Fibroblast of lung (primary cell): ENCODE measurements around the gene CDC5L. TPM values are rescaled to one million over a fixed set of nuclear protein-coding genes. Genes with fewer than 3 reads are reported as not detected.

Source experiments
- DNase-seq, 2 donors: peaks; one replicate each; pipeline versions ENCODE4 v3.0.0 to v3.0.0-alpha.2; 2010; ENCODE audit warnings: low read depth in 2 of 2
- H2AFZ ChIP-seq: 2 replicates; pipeline ENCODE4 v1.5.1; 2012; ENCODE audit warnings: low read length, control low read depth, inconsistent platforms
- H3K27ac ChIP-seq: 2 replicates; pipeline ENCODE4 v1.5.1; 2011; ENCODE audit warnings: low read length, control low read depth; ENCODE audit not compliant: insufficient read depth
- H3K27me3 ChIP-seq: 2 replicates; pipeline ENCODE4 v1.5.1; 2011; ENCODE audit warnings: mild to moderate bottlenecking, low read length; ENCODE audit not compliant: control insufficient read depth, insufficient read depth
- H3K36me3 ChIP-seq: 2 replicates; pipeline ENCODE4 v1.5.1; 2011; ENCODE audit warnings: low read length; ENCODE audit not compliant: control insufficient read depth, insufficient read depth
- H3K4me1 ChIP-seq: 2 replicates; pipeline ENCODE4 v1.5.1; 2011; ENCODE audit warnings: low read length; ENCODE audit not compliant: control insufficient read depth, insufficient read depth; ENCODE audit errors: extremely low read depth
- H3K4me2 ChIP-seq: 2 replicates; pipeline ENCODE4 v1.5.1; 2011; ENCODE audit warnings: low read length, control low read depth; ENCODE audit not compliant: insufficient read depth; ENCODE audit errors: extremely low read depth
- H3K4me3 ChIP-seq, 4 experiments: fragments of 200-600 bp in 1 of 4; sonication (generic) in 1 of 4; replicated peaks in 1 of 4; 2 replicates each; pipeline ENCODE4 v1.5.1; 2011 to 2016; ENCODE audit warnings: low read length in 4 of 4, low read depth in 3 of 4, mild to moderate bottlenecking in 3 of 4, control low read depth in 2 of 4, inconsistent platforms in 1 of 4, mixed read lengths in 1 of 4; ENCODE audit not compliant: insufficient read depth in 1 of 4; ENCODE audit errors: control extremely low read depth in 1 of 4
- H3K79me2 ChIP-seq: 2 replicates; pipeline ENCODE4 v1.5.1; 2012; ENCODE audit warnings: mild to moderate bottlenecking, low read length, inconsistent platforms; ENCODE audit not compliant: control insufficient read depth, insufficient read depth
- H3K9ac ChIP-seq: 2 replicates; pipeline ENCODE4 v1.5.1; 2011; ENCODE audit warnings: mild to moderate bottlenecking, low read length, control low read depth; ENCODE audit not compliant: insufficient read depth
- H3K9me3 ChIP-seq: 2 replicates; pipeline ENCODE4 v1.5.1; 2012; ENCODE audit warnings: low read depth, low read length; ENCODE audit not compliant: control insufficient read depth, insufficient read depth
- H4K20me1 ChIP-seq: 2 replicates; pipeline ENCODE4 v1.5.1; 2011; ENCODE audit warnings: low read length; ENCODE audit not compliant: control insufficient read depth, insufficient read depth; ENCODE audit errors: extremely low read depth
- EZH2 ChIP-seq: IDR thresholded peaks from 2 replicates; pipeline ENCODE4 v1.5.1; 2012; ENCODE audit warnings: low read length, control low read depth, mild to moderate bottlenecking; ENCODE audit errors: missing control alignments
- polyA plus RNA-seq, 2 donors: library from polyadenylated mRNA; depleted of rRNA in 1 of 2; stranded (reverse) in 1 of 2; unstranded in 1 of 2; fragments of >200 nt; gene quantifications; 2 replicates each; pipeline ENCODE4 v1.2.1, GENCODE V29; 2011 to 2012; ENCODE audit warnings: missing spikeins in 1 of 2
- total RNA-seq: library from RNA; depleted of rRNA; stranded (reverse); fragments of >200 nt; gene quantifications from 2 replicates; pipeline ENCODE4 v1.2.1, GENCODE V29; 2014
- TF ChIP-seq, protein P1 (sequence below), 2 donors: IDR thresholded peaks in 1 of 2; conservative IDR thresholded peaks in 1 of 2; 1 replicate in 1 of 2; 2 replicates in 1 of 2; pipeline ENCODE4 v1.5.1; 2011 to 2012; ENCODE audit warnings: low read length in 2 of 2, control low read depth in 1 of 2, inconsistent platforms in 1 of 2, low read depth in 1 of 2, mild to moderate bottlenecking in 1 of 2

Gene CDC5L
- total and polyA plus RNA-seq, 2 donors (not counting 1 experiment from before 2014, with no cell fraction given): 18.7 to 22.5 TPM

DNA sequence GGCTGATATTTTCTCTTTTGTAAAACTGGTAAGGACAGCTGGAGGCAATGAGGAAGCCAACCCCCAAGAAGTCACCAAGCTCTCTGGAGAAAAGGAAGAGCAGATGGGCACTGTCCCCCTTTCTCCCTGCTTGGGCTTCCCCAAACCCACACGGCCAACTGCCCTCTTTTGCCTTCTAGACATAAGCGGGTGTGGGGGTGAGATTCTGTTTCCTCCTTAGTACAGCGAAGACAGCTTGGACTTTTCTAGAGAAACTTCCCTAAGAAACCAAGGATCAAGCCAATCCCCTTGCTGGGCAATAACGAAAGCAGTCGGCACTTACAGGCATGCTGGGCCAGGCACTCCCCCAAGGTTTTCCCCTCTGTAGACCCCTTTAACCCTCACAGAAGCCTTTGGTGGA, 110.3 kb downstream of the CDC5L start:
- no peak for TF ChIP-seq EZH2
- Histone ChIP-seq H3K9ac (no peak overlapping the region), H3K79me2 (no peaks in the 10 kb centered on the region), H2AFZ (no peak overlapping the region), H3K4me2 (no peak overlapping the region), H4K20me1 (no peaks in the 10 kb centered on the region), H3K36me3 (no peaks in the 10 kb centered on the region), H3K27ac (no peak overlapping the region), H3K9me3 (no peaks in the 10 kb centered on the region), H3K4me3 (no peak overlapping the region), H3K27me3 (peaks cover 11% of the 10 kb centered on the region), H3K4me1 (peaks cover 2% of the 10 kb centered on the region)
- no peak for DNase-seq

DNA sequence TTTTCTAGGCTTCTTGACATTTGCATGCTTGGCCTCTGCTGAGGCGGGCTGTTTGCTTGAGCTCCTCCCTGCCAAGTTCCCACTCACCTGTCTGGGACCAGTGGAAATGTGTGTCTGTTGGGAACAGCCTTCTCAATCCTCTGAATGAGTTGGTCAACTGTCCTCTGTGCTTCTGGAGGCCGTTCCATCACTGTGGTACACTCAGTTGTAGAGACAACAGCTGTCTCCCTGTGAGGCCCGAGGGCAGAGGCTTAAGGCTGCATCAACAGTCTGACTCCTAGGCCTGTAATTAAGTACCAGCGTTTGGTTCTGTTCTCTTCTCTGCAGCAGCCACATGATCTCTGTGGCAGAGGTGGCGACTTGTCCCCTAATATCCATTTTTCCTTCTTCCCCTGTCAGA, 110.9 kb downstream of the CDC5L start:
- Histone ChIP-seq H4K20me1 (no peaks in the 10 kb centered on the region), H3K4me3 (no peak overlapping the region), H2AFZ (no peak overlapping the region), H3K79me2 (no peaks in the 10 kb centered on the region), H3K4me1 (peaks cover 2% of the 10 kb centered on the region), H3K9me3 (no peaks in the 10 kb centered on the region), H3K27me3 (peaks cover 11% of the 10 kb centered on the region), H3K4me2 (no peak overlapping the region), H3K27ac (no peak overlapping the region), H3K36me3 (no peaks in the 10 kb centered on the region), H3K9ac (no peak overlapping the region)
- DNase-seq: no peak
- no peak for TF ChIP-seq EZH2
- TF ChIP-seq, protein P1, sequence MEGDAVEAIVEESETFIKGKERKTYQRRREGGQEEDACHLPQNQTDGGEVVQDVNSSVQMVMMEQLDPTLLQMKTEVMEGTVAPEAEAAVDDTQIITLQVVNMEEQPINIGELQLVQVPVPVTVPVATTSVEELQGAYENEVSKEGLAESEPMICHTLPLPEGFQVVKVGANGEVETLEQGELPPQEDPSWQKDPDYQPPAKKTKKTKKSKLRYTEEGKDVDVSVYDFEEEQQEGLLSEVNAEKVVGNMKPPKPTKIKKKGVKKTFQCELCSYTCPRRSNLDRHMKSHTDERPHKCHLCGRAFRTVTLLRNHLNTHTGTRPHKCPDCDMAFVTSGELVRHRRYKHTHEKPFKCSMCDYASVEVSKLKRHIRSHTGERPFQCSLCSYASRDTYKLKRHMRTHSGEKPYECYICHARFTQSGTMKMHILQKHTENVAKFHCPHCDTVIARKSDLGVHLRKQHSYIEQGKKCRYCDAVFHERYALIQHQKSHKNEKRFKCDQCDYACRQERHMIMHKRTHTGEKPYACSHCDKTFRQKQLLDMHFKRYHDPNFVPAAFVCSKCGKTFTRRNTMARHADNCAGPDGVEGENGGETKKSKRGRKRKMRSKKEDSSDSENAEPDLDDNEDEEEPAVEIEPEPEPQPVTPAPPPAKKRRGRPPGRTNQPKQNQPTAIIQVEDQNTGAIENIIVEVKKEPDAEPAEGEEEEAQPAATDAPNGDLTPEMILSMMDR (conservative IDR thresholded peaks at IDR 0.05 in 1 of 2, IDR thresholded peaks at IDR 0.05 in 1 of 2; ENCODE audit: low read depth in 1 of 2, low read length in 2 of 2): no peak

DNA sequence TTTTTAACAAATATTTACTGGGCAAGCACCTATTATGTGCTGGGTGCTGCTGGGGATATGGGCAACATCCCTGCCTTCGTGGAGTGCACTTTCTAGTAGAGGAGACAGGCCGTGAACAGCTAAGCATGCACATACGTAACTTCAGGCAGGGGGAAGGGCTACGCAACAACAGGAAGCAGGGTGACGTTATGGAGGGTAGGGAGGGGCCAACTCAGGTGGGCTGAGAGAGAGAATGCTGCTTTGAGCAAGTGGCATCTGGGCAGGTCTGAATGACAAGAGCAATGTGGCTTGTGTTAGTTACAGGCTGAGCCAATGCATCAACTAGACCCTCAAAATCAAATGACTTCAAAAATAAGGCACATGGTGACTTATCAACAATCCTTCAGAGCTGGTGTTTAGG, 112.1 kb downstream of the CDC5L start:
- no peaks in the 10 kb centered on the region for H3K9me3 ChIP-seq
- no peak overlapping the region for H2AFZ ChIP-seq
- no peak for DNase-seq
- no peaks in the 10 kb centered on the region for H3K79me2 ChIP-seq
- no peak overlapping the region for H3K4me2 ChIP-seq
- H3K27me3 ChIP-seq: peaks cover 15% of the 10 kb centered on the region
- TF ChIP-seq, protein P1 (conservative IDR thresholded peaks at IDR 0.05 in 1 of 2, IDR thresholded peaks at IDR 0.05 in 1 of 2; ENCODE audit: low read depth in 1 of 2, low read length in 2 of 2): no peak
- no peak for TF ChIP-seq EZH2
- no peak overlapping the region for H3K9ac ChIP-seq
- H3K27ac ChIP-seq: no peak overlapping the region
- H3K4me3 ChIP-seq: no peak overlapping the region
- H3K36me3 ChIP-seq: no peaks in the 10 kb centered on the region
- H4K20me1 ChIP-seq: no peaks in the 10 kb centered on the region
- no peaks in the 10 kb centered on the region for H3K4me1 ChIP-seq

Other genes starting within 250 kb of the CDC5L start
- gene CAPN11, start 228.9 kb upstream of the CDC5L start, total RNA-seq: not detected in 2 replicates
- not detected in 2 replicates for gene CAPN11, start 228.9 kb upstream of the CDC5L start, polyA plus RNA-seq
- not detected in 2 replicates for gene MYMX, start 170.8 kb upstream of the CDC5L start, total RNA-seq
- gene MYMX, start 170.8 kb upstream of the CDC5L start, polyA plus RNA-seq: not detected in 2 replicates
- 7.7 and 13.4 TPM in 2 replicates for gene SLC29A1, start 164.1 kb upstream of the CDC5L start, total RNA-seq
- 21.9 and 43.6 TPM in 2 replicates for gene SLC29A1, start 164.1 kb upstream of the CDC5L start, polyA plus RNA-seq
- gene HSP90AB1, start 140.6 kb upstream of the CDC5L start, total RNA-seq: 449 and 452 TPM in 2 replicates
- gene HSP90AB1, start 140.6 kb upstream of the CDC5L start, polyA plus RNA-seq: 775 and 1,146 TPM in 2 replicates
- gene SLC35B2, start 130.2 kb upstream of the CDC5L start, total RNA-seq: 57.0 and 88.4 TPM in 2 replicates
- gene SLC35B2, start 130.2 kb upstream of the CDC5L start, polyA plus RNA-seq: 89.4 and 94.1 TPM in 2 replicates
- 5.4 and 6.4 TPM in 2 replicates for gene NFKBIE, start 122.2 kb upstream of the CDC5L start, total RNA-seq
- gene NFKBIE, start 122.2 kb upstream of the CDC5L start, polyA plus RNA-seq: 1.6 and 3.7 TPM in 2 replicates
- under 0.01 TPM in 2 replicates for gene TMEM151B, start 117.3 kb upstream of the CDC5L start, total RNA-seq
- not detected in 2 replicates for gene TMEM151B, start 117.3 kb upstream of the CDC5L start, polyA plus RNA-seq
- gene AARS2, start 74.4 kb upstream of the CDC5L start, total RNA-seq: 16.4 and 24.3 TPM in 2 replicates
- 3.4 and 5.5 TPM in 2 replicates for gene AARS2, start 74.4 kb upstream of the CDC5L start, polyA plus RNA-seq
- under 0.01 TPM in 1 of 2 replicates, not detected in the other for gene SPATS1, start 45.1 kb upstream of the CDC5L start, total RNA-seq
- gene SPATS1, start 45.1 kb upstream of the CDC5L start, polyA plus RNA-seq: not detected in 2 replicates